HepG2 (cell line): ENCODE results near the gene PPDPF. TPM values are rescaled to one million over a fixed set of nuclear protein-coding genes. Genes with fewer than 3 reads are reported as not detected.

Experiments used
- ATAC-seq: fragments of 200-7000 bp; cut with Tn5 transposase; 3 replicates; pipeline ENCODE4 v1.9.1; 2020; ENCODE audit warnings: mild to moderate bottlenecking, moderate library complexity
- BruUV-seq: library from RNA; stranded (reverse); fragments of 400-500 nt; replicated peaks from 2 replicates; lab custom pipeline; 2021; lab: Mats Ljungman, UMichigan
- CTCF ChIA-PET: fragments of 300-600 bp; formaldehyde crosslinking; extraction: SDS; loops from one replicate; lab custom pipeline; 2021; ENCODE audit warnings: low total read pairs, inconsistent platforms, low intra/inter-chr PET ratio; lab: Yijun Ruan, JAX
- POLR2A ChIA-PET: fragments of 350-600 bp; sonication (Branson Sonifier 250); formaldehyde crosslinking; loops from one replicate; lab custom pipeline; 2020; ENCODE audit warnings: antibody characterized with exemption, inconsistent platforms; lab: Yijun Ruan, JAX
- DNase-seq: peaks from one replicate; pipeline ENCODE4 v3.0.0-alpha.2; 2015; ENCODE audit warnings: low spot score
- FAIRE-seq: peaks from 3 replicates; lab custom pipeline; 2011; peaks lifted over from hg19 to GRCh38; lab: Jason Lieb, UNC
- H2AFZ ChIP-seq: one replicate; pipeline ENCODE4 v1.6.1; 2011; ENCODE audit warnings: low read length, inconsistent platforms
- H3K27ac ChIP-seq: fragments of 300-600 bp; 3 replicates; pipeline ENCODE4 v1.8.0; 2011; ENCODE audit warnings: mixed run types, mild to moderate bottlenecking, mixed read lengths, low read length, inconsistent platforms; ENCODE audit not compliant: insufficient read depth; ENCODE audit errors: extremely low read length
- H3K27me3 ChIP-seq, 2 experiments: fragments of 200-600 bp in 1 of 2; 2 replicates in 1 of 2; 3 replicates in 1 of 2; pipeline versions ENCODE4 v1.6.0 to v1.8.0; 2011; ENCODE audit warnings: low read length in 2 of 2, mild to moderate bottlenecking in 2 of 2, moderate library complexity in 2 of 2, inconsistent platforms in 1 of 2; ENCODE audit not compliant: insufficient read depth in 2 of 2, control insufficient read depth in 1 of 2
- H3K36me3 ChIP-seq, 2 experiments: fragments of 200-600 bp in 1 of 2; replicated peaks in 1 of 2; 2 replicates in 1 of 2; 3 replicates in 1 of 2; pipeline versions ENCODE4 v1.5.1 to v1.8.0; 2011; ENCODE audit warnings: low read length in 2 of 2, inconsistent platforms in 1 of 2; ENCODE audit not compliant: insufficient read depth in 2 of 2, control insufficient read depth in 1 of 2
- H3K4me1 ChIP-seq: 2 replicates; pipeline ENCODE4 v1.5.1; 2012; ENCODE audit warnings: low read length, inconsistent platforms; ENCODE audit not compliant: insufficient read depth
- H3K4me2 ChIP-seq: 2 replicates; pipeline ENCODE4 v1.6.0; 2011; ENCODE audit warnings: low read depth, low read length, inconsistent platforms
- H3K4me3 ChIP-seq, 3 experiments: fragments of 200-600 bp in 1 of 3; sonication (generic), shearing (Covaris generic) in 1 of 3; replicated peaks in 1 of 3; 2 replicates each; pipeline ENCODE4 v1.5.1; 2011 to 2016; ENCODE audit warnings: low read length in 3 of 3, inconsistent platforms in 2 of 3, low read depth in 2 of 3, mild to moderate bottlenecking in 2 of 3, control low read depth in 1 of 3, mixed read lengths in 1 of 3; ENCODE audit not compliant: insufficient read depth in 1 of 3
- H3K79me2 ChIP-seq: one replicate; pipeline ENCODE4 v1.6.1; 2011; ENCODE audit warnings: low read length, inconsistent platforms; ENCODE audit not compliant: insufficient read depth
- H3K9ac ChIP-seq: 2 replicates; pipeline ENCODE4 v1.6.0; 2011; ENCODE audit warnings: mild to moderate bottlenecking, low read depth, low read length, inconsistent platforms; ENCODE audit not compliant: insufficient read depth
- H3K9me3 ChIP-seq: 2 replicates; pipeline ENCODE4 v1.5.1; 2012; ENCODE audit warnings: mild to moderate bottlenecking, low read length
- H4K20me1 ChIP-seq: 2 replicates; pipeline ENCODE4 v1.6.0; 2011; ENCODE audit warnings: inconsistent platforms, mild to moderate bottlenecking, low read length, moderate library complexity; ENCODE audit not compliant: insufficient read depth
- AGO1 ChIP-seq: fragments of 200-400 bp; formaldehyde crosslinking; IDR thresholded peaks from 2 replicates; pipeline ENCODE4 v1.6.1; 2017; ENCODE audit warnings: mild to moderate bottlenecking, low read depth, low read length, moderate library complexity; ENCODE audit not compliant: poor library complexity, severe bottlenecking
- CCDC6 ChIP-seq: sonication (generic); formaldehyde crosslinking; IDR thresholded peaks from 2 replicates; pipeline ENCODE4 v1.8.1; 2022; ENCODE audit warnings: mild to moderate bottlenecking, missing genetic modification reagents, moderate library complexity
- FOSL2 ChIP-seq: sonication (generic); formaldehyde crosslinking; IDR thresholded peaks from 2 replicates; pipeline ENCODE4 v1.4.0; 2020; ENCODE audit warnings: missing genetic modification reagents
- NFKB2 ChIP-seq: sonication (generic); formaldehyde crosslinking; IDR thresholded peaks from 2 replicates; pipeline ENCODE4 v1.4.0; 2020; ENCODE audit warnings: missing genetic modification reagents, borderline replicate concordance
- PAWR ChIP-seq: sonication (generic); formaldehyde crosslinking; IDR thresholded peaks from 2 replicates; pipeline ENCODE4 v1.4.0; 2020; ENCODE audit warnings: missing genetic modification reagents, mild to moderate bottlenecking, borderline replicate concordance
- SCMH1 ChIP-seq: sonication (generic); formaldehyde crosslinking; IDR thresholded peaks from 2 replicates; pipeline ENCODE4 v1.9.0; 2021; ENCODE audit warnings: missing genetic modification reagents, mild to moderate bottlenecking, borderline replicate concordance
- STAG1 ChIP-seq: sonication (generic); formaldehyde crosslinking; IDR thresholded peaks from 2 replicates; pipeline ENCODE4 v1.4.0; 2020; ENCODE audit warnings: missing genetic modification reagents
- YEATS2 ChIP-seq: sonication (generic); formaldehyde crosslinking; IDR thresholded peaks from 2 replicates; pipeline ENCODE4 v1.4.0; 2020; ENCODE audit warnings: missing genetic modification reagents, borderline replicate concordance
- ZFYVE20 ChIP-seq: sonication (generic); formaldehyde crosslinking; IDR thresholded peaks from 2 replicates; pipeline ENCODE4 v1.8.0; 2023; ENCODE audit warnings: low read depth, mild to moderate bottlenecking, moderate library complexity, missing genetic modification reagents, borderline replicate concordance
- ZNF235 ChIP-seq: sonication (generic); formaldehyde crosslinking; IDR thresholded peaks from 2 replicates; pipeline ENCODE4 v1.8.1; 2023; ENCODE audit warnings: mild to moderate bottlenecking, missing genetic modification reagents, borderline replicate concordance
- ZNF337 ChIP-seq: sonication (generic); formaldehyde crosslinking; IDR thresholded peaks from 2 replicates; pipeline ENCODE4 v1.5.1; 2020; ENCODE audit warnings: missing genetic modification reagents, low read depth, mild to moderate bottlenecking, borderline replicate concordance
- ZSCAN29 ChIP-seq: sonication (generic); formaldehyde crosslinking; conservative IDR thresholded peaks from 2 replicates; pipeline ENCODE4 v1.4.0; 2020; ENCODE audit warnings: mild to moderate bottlenecking, missing genetic modification reagents
- whole genome bisulfite sequencing: methylation state at CpG from one replicate; pipeline ENCODE4 v1.1.6; 2017; ENCODE audit warnings: low lambda C conversion rate; 5-methylcytosine and 5-hydroxymethylcytosine counted together
- in situ Hi-C: cut with HindIII; loops from 2 replicates; pipeline ENCODE4 v1.10.0; 2017; ENCODE audit warnings: low pct_unique_long_range_greater_than_20kb; ENCODE audit not compliant: extremely low pct_ligation_motif_present
- intact Hi-C: fragments of 100-400 bp; cut with micrococcal nuclease; formaldehyde crosslinking; loops from one replicate; pipeline ENCODE4 v1.10.0; 2022; ENCODE audit not compliant: unreplicated experiment
- polyA plus RNA-seq, 8 experiments: library from polyadenylated mRNA; depleted of rRNA in 3 of 8; stranded (reverse) in 7 of 8; unstranded in 1 of 8; fragments of >200 nt; fragmentation: Illumina TruSeq in 4 of 8; extraction: Trizol in 4 of 8; gene quantifications; 2 replicates each; pipeline versions ENCODE4 v1.2.1 to v1.2.3, GENCODE V29; 2011 to 2016; ENCODE audit warnings: low read depth in 4 of 8, missing spikeins in 1 of 8, mixed read lengths in 1 of 8; ENCODE audit not compliant: insufficient read depth in 1 of 8
- total RNA-seq, 5 experiments: library from RNA; depleted of rRNA; stranded (reverse); fragments of >200 nt; fragmentation: Illumina TruSeq; extraction: Trizol; gene quantifications; 2 replicates each; pipeline ENCODE4 v1.2.3, GENCODE V29; 2016; ENCODE audit warnings: low read depth in 1 of 5
- TF ChIP-seq, protein P1 (sequence below): IDR thresholded peaks from 2 replicates; pipeline ENCODE4 v1.6.1; 2012; ENCODE audit warnings: low read depth, low read length, improper control_type of control experiment
- TF ChIP-seq, protein P2 (sequence below): sonication (generic); formaldehyde crosslinking; IDR thresholded peaks from 2 replicates; pipeline ENCODE4 v1.4.0; 2020; ENCODE audit warnings: missing genetic modification reagents

The PPDPF gene
- total and polyA plus RNA-seq, 2 of the 13 experiments (the other 11 are each of a cell fraction or from before 2014, with no cell fraction given), result 1.8 to 7.0 TPM

DNA sequence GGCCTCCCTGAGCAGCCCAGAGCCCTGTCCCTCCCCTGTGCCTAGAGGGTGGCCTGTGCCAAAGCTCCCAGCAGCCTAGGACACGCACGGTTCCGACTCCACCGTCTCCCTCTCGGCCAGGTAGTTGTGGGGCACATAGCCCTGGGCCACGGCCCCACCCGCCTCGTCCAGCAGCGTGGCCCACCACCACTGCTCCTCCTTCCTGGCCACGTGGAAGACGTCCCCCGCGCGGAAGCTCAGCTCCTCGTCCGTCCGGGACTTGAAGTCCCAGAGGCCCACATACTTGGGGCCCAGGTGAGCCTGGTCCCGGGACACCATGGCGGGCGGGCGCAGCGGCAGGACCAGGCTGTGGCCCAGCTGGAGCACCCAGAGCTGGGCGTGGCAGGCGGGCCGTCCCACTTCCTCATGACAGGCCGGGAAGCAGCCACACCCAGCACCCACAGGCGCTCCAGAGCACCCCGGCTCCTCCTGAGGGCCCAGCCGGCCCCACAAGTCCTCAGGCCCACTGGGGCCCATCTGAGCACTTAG, 16.5 kb downstream of the PPDPF start, which contains the start of gene PTK6 (continued):
- TF ChIP-seq, protein P1, sequence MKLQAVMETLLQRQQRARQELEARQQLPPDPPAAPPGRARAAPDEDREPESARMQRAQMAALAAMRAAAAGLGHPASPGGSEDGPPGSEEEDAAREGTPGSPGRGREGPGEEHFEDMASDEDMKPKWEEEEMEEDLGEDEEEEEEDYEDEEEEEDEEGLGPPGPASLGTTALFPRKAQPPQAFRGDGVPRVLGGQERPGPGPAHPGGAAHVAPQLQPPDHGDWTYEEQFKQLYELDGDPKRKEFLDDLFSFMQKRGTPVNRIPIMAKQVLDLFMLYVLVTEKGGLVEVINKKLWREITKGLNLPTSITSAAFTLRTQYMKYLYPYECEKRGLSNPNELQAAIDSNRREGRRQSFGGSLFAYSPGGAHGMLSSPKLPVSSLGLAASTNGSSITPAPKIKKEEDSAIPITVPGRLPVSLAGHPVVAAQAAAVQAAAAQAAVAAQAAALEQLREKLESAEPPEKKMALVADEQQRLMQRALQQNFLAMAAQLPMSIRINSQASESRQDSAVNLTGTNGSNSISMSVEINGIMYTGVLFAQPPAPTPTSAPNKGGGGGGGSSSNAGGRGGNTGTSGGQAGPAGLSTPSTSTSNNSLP, result no peak

DNA sequence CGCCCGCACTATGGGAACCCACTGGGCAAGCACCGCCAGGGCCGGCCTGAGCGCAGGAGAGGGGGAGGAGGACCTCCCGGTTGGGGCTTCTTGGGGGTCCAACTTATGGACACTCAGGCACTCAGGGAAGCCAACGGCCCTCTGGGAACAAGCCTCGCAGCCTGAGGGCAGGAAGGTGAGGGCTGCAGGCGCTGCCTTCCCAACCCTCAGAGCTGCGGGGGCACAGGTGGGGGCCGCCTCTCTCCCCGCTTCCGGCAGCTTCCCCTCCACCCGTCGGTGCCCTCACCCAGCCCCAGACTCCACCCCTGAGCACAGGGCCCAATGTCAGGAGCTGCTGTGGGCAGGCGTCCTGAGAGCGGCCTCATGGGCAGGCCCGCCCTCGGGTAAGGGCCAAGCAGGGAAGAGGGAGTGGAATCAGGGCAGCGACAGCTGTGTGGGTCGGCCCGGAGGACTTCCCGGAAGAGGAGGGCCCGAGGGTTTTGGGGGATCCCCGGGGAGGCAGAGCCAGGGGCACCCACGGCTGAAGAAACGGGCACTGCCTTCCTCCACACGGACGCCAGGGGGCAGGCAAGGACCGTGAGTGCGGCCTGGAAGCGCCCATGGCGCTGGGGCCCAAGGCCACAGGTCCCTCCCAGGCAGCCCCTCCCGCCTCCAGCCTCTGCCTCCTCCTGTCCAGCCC, 17.1 kb downstream of the PPDPF start:
- 7% methylated on average over 27 of the region's 34 CpGs for WGBS
- intact Hi-C loops, result loop anchor here (1.0 to 10.0 kb wide), 7 partner anchors 36 to 435 kb away; partner anchors contain the start of genes GMEB2, LIME1, RTEL1 and SLC2A4RG
- peak; percentile 79 for ATAC-seq
- H2AFZ ChIP-seq, result no peak overlapping the region
- peak overlapping the region; percentile 37 to 76 (median 64); a peak in 5 of 6 replicates for H3K4me3 ChIP-seq
- H3K36me3 ChIP-seq, result no peaks in the 10 kb centered on the region
- FAIRE-seq, result peak; percentile 95
- no peaks in the 10 kb centered on the region for H3K9me3 ChIP-seq
- ChIA-PET POLR2A (interaction anchor here (0.7 to 2.7 kb wide), 24 partner anchors 9 to 544 kb away, joined by 3 to 26 read pairs (median 5); partner anchors contain the start of genes GMEB2, HELZ2, LIME1 and PPDPF), CTCF (interaction anchor here (1.1 to 2.7 kb wide), 6 partner anchors 35 to 532 kb away, joined by 3 to 29 read pairs (median 8); partner anchors contain the start of genes HELZ2 and TPD52L2)
- H3K27me3 ChIP-seq, result peaks cover 48 to 65% of the 10 kb centered on the region in 2 experiments
- H3K27ac ChIP-seq, result no peak overlapping the region
- in situ Hi-C loops, result loop anchor here (5.0 kb wide), 1 partner anchor 40 kb away; no protein-coding TSS in a partner anchor
- DNase-seq, result peak; percentile 86
- BruUV-seq, result no TSS peak
- no peaks in the 10 kb centered on the region for H3K79me2 ChIP-seq
- peaks cover 48% of the 10 kb centered on the region for H3K4me1 ChIP-seq
- no peaks in the 10 kb centered on the region for H4K20me1 ChIP-seq
- H3K9ac ChIP-seq, result peak overlapping the region; percentile 53
- peak overlapping the region; percentile 89 for H3K4me2 ChIP-seq
- TF ChIP-seq, protein P2, sequence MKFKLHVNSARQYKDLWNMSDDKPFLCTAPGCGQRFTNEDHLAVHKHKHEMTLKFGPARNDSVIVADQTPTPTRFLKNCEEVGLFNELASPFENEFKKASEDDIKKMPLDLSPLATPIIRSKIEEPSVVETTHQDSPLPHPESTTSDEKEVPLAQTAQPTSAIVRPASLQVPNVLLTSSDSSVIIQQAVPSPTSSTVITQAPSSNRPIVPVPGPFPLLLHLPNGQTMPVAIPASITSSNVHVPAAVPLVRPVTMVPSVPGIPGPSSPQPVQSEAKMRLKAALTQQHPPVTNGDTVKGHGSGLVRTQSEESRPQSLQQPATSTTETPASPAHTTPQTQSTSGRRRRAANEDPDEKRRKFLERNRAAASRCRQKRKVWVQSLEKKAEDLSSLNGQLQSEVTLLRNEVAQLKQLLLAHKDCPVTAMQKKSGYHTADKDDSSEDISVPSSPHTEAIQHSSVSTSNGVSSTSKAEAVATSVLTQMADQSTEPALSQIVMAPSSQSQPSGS (CRISPR knock-in tag), result peak; percentile 83; the same call in 1 of the 2 replicates
- 0 out of 2 replicates have a peak, but pooled peaks have one; percentile 67 for TF ChIP-seq ZNF337 (CRISPR knock-in tag)
- 0 out of 2 replicates have a peak, but pooled peaks have one; percentile 50 for TF ChIP-seq ZSCAN29 (CRISPR knock-in tag)
- TF ChIP-seq YEATS2 (CRISPR knock-in tag), result peak; percentile 84
- TF ChIP-seq SCMH1 (CRISPR knock-in tag), result no peak
- peak; percentile 83 for TF ChIP-seq AGO1
- no peak for TF ChIP-seq PAWR (CRISPR knock-in tag)
- 0 out of 2 replicates have a peak, but pooled peaks have one; percentile 63 for TF ChIP-seq ZNF235
- TF ChIP-seq CCDC6, result peak; percentile 86; the same call in 1 of the 2 replicates
- TF ChIP-seq ZFYVE20 (CRISPR knock-in tag), result no peak
- TF ChIP-seq NFKB2 (CRISPR knock-in tag), result peak; percentile 97
- TF ChIP-seq STAG1, result peak; percentile 100
- TF ChIP-seq FOSL2, result peak; percentile 71
